ENCODE data around the gene NINJ1.
"Not testable (repeated sequence)": the region's sequence is repeated elsewhere in the genome, so short reads cannot be mapped to it uniquely, and the experiment has no call there.

The NINJ1 gene

GRCh38 chr9:93117924-93118862 is 15.9 kb downstream of the NINJ1 start:
- TF ChIP-seq CTCF (IDR thresholded peaks at IDR 0.05; ENCODE audit: low read depth, low read length): no peak
- no peak for DNase-seq (ENCODE audit: extremely low read depth, low read depth)

GRCh38 chr9:93117521-93117920 is 16.5 kb downstream of the NINJ1 start:
- DNase-seq (ENCODE audit: extremely low read depth, low read depth): not testable (repeated sequence)

DNA sequence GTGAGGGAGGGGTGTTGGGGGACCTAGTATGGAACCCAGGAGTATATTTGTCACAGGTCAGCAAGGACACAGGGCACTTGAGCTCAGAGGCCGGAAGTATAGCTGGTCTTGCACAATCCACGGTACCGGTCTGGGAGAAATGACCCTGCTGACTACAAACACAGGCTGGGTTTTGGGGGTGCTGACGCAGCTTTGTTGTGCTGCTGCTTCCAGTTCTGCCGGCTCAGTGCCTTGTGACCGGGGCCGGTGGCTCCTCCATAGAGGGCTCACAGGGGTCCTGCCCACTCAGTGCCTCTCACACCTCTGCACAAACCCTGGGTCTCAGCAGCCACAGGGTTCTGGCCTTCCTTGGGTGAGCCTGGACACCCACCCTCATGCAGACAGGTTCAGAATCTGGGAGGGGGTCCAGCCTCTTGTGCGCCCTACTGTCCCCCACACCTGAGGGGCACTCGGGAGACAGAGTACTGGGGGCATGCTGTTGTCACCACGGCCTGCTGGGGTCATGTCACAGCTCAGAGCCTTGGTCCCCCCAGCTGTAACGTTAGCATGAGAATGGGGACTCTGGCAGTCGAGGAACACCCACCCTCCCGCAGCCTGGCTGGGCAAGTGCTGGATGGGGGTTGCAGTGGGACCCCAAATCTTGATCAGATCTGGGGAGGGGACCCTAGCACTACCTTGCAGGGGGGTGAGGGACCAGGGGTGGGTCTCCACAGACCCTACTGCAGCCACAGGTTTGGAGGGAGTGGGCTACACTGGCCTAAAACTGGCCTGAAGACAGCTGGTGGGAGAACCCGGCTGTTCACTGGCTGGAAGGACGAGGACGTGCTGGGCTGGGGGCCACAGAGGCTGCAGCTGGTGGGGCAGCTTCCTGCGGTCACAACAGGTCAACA is 17.7 kb downstream of the NINJ1 start:
- no peak for TF ChIP-seq CTCF (IDR thresholded peaks at IDR 0.05; ENCODE audit: low read depth, low read length)
- peak; percentile 46 for DNase-seq (ENCODE audit: extremely low read depth, low read depth)

- TF ChIP-seq CTCF (IDR thresholded peaks at IDR 0.05; ENCODE audit: low read depth, low read length): no peak
- DNase-seq (ENCODE audit: extremely low read depth, low read depth): no peak
Measured at GRCh38 chr9:93115486-93116071, 18.5 kb downstream of the NINJ1 start.

GRCh38 chr9:93114984-93115335 is 19.1 kb downstream of the NINJ1 start:
- TF ChIP-seq CTCF (IDR thresholded peaks at IDR 0.05; ENCODE audit: low read depth, low read length): no peak
- no peak for DNase-seq (ENCODE audit: extremely low read depth, low read depth)

GRCh38 chr9:93114169-93114983 is 19.7 kb downstream of the NINJ1 start:
- no peak for DNase-seq (ENCODE audit: extremely low read depth, low read depth)
- TF ChIP-seq CTCF (IDR thresholded peaks at IDR 0.05; ENCODE audit: low read depth, low read length): no peak

DNA sequence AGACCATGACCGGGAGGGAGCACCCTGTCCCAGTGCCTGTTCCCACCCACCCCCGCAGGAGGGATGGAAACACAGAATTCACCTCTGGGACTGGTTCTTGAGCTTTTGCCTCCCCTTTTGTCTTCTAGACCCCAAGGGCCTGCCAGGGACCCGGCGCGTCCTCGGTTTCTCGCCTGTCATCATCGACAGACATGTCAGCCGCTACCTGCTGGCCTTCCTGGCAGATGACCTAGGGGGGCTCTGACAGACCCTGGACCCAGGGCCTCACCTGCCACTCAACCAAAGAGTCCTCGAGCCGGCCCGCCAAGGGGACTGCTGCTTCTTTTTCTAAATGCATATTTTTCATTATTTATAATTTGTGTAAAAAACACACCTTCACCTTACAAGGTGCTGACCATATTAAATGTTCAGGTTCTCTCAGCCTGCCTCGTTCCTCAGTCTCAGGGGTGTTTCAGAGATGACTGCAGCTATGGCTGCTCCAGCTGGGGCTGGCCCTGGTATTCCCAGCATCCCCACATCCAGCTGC is 21.1 kb downstream of the NINJ1 start:
- DNase-seq (ENCODE audit: extremely low read depth, low read depth): no peak
- TF ChIP-seq CTCF (IDR thresholded peaks at IDR 0.05; ENCODE audit: low read depth, low read length): no peak
